DMS 273 (cell line): ENCODE data around the gene FYN.
"Not testable (repeated sequence)": the region's sequence is repeated elsewhere in the genome, so short reads cannot be mapped to it uniquely, and the experiment has no call there.

Experiments
- DNase-seq: peaks from one replicate; lab custom pipeline; 2025; ENCODE audit not compliant: unreplicated experiment; lab: John Stamatoyannopoulos, UW

Gene FYN

GRCh38 chr6:111793711-111794111, 79.5 kb downstream of the FYN start:
- peak; percentile 20 for DNase-seq

- DNase-seq, result peak; percentile 20
Measured at GRCh38 chr6:111792914-111793700, 80.1 kb downstream of the FYN start.

GRCh38 chr6:111792241-111792640, 81.0 kb downstream of the FYN start:
- DNase-seq, result no peak

GRCh38 chr6:111791415-111791814, 81.8 kb downstream of the FYN start:
- no peak for DNase-seq

GRCh38 chr6:111789598-111789997, 83.7 kb downstream of the FYN start:
- peak; percentile 16 for DNase-seq

- peak; percentile 82 for DNase-seq
Measured at GRCh38 chr6:111788379-111789276, 84.6 kb downstream of the FYN start.

- DNase-seq, result not testable (repeated sequence)
Measured at GRCh38 chr6:111786151-111786550, 87.1 kb downstream of the FYN start.

- peak; percentile 80 for DNase-seq
Measured at GRCh38 chr6:111784433-111784832, 88.8 kb downstream of the FYN start.

GRCh38 chr6:111782887-111783466, 90.3 kb downstream of the FYN start:
- no peak for DNase-seq

GRCh38 chr6:111782192-111782809, 91.0 kb downstream of the FYN start:
- DNase-seq, result no peak

- DNase-seq, result peak; percentile 83
Measured at GRCh38 chr6:111781041-111781708, 92.1 kb downstream of the FYN start.

- DNase-seq, result no peak
Measured at GRCh38 chr6:111780393-111780792, 92.9 kb downstream of the FYN start.

GRCh38 chr6:111779660-111780059, 93.6 kb downstream of the FYN start:
- no peak for DNase-seq

GRCh38 chr6:111779031-111779430, 94.2 kb downstream of the FYN start:
- DNase-seq, result no peak

- peak; percentile 83 for DNase-seq
Measured at GRCh38 chr6:111777357-111777756, 95.9 kb downstream of the FYN start.

- DNase-seq, result peak; percentile 79
Measured at GRCh38 chr6:111776236-111777221, 96.7 kb downstream of the FYN start.

- DNase-seq, result peak; percentile 24
Measured at GRCh38 chr6:111775145-111775922, 97.9 kb downstream of the FYN start.

- peak; percentile 27 for DNase-seq
Measured at GRCh38 chr6:111774346-111774703, 98.9 kb downstream of the FYN start.
